Measurements from ENCODE around the gene NDUFS7.

- TF ChIP-seq CTCF (conservative IDR thresholded peaks at IDR 0.05 in 1 of 2, IDR thresholded peaks at IDR 0.05 in 1 of 2; ENCODE audit: extremely low read depth in 1 of 2, insufficient read depth in 1 of 2, low read depth in 1 of 2, low read length in 2 of 2) = no peak
- TF ChIP-seq EZH2 (IDR thresholded peaks at IDR 0.05; ENCODE audit: borderline replicate concordance, low read length) = no peak
Observed at GRCh38 chr19:1431759-1432506, 48.2 kb downstream of the NDUFS7 start.

Measured in mammary epithelial cell (primary cell).